AML-193 (cell line): Measurements from ENCODE around the gene STRIP2.
"Not testable (repeated sequence)": the region's sequence is repeated elsewhere in the genome, so short reads cannot be mapped to it uniquely, and the experiment has no call there.

Source experiments
- DNase-seq, 2 experiments: peaks; one replicate each; lab custom pipeline; 2025; lab: John Stamatoyannopoulos, UW

STRIP2 gene, protein sequence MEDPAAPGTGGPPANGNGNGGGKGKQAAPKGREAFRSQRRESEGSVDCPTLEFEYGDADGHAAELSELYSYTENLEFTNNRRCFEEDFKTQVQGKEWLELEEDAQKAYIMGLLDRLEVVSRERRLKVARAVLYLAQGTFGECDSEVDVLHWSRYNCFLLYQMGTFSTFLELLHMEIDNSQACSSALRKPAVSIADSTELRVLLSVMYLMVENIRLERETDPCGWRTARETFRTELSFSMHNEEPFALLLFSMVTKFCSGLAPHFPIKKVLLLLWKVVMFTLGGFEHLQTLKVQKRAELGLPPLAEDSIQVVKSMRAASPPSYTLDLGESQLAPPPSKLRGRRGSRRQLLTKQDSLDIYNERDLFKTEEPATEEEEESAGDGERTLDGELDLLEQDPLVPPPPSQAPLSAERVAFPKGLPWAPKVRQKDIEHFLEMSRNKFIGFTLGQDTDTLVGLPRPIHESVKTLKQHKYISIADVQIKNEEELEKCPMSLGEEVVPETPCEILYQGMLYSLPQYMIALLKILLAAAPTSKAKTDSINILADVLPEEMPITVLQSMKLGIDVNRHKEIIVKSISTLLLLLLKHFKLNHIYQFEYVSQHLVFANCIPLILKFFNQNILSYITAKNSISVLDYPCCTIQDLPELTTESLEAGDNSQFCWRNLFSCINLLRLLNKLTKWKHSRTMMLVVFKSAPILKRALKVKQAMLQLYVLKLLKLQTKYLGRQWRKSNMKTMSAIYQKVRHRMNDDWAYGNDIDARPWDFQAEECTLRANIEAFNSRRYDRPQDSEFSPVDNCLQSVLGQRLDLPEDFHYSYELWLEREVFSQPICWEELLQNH

DNA sequence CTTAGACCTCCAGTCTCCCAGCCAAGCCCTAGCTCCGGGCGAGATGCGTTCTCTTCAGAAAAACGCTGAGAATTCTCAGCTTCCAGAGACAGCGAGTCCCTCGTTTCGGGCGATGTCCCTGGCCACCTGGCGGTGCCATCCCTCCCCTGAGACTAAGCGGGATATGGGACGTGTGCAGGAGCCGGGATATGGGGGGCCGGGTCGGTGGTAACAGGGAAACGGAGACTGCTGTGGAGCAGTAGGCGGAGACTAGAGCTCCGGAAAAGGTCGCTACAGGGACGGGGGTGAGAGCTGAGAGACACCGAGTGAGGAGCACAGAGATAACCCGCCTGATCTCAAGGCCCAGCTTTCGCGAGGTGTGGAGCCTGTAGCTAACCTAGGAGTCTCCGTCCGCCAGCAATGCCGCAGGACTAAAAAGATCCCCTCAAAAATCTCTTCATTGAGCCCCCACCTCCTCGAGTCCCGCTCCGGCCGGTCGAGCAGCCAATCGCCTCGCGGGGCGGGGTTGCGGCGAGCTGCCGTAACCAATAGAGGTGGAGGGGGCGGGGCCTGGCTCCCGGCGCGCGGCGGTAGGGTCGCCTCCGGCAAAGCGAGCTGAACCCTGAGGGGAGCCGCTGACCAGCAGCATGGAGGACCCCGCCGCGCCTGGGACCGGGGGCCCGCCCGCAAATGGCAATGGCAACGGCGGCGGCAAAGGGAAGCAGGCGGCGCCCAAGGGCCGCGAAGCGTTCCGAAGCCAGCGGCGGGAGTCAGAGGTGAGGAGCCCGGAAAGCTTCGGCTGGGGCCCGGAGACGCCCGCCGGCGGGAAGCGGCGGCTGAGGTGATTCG lies at the start of gene STRIP2:
STRIP2 (plus strand) TSS at position 586 of the 828 bp plus-strand sequence; CDS start at position 627, 41 bp downstream.
- peak; percentile 73 to 74 for DNase-seq

- DNase-seq: no peak
Measured at GRCh38 chr7:129385116-129385515, 49.1 kb upstream of the STRIP2 start.

- DNase-seq: no peak
Measured at GRCh38 chr7:129385598-129385997, 48.6 kb upstream of the STRIP2 start.

DNA sequence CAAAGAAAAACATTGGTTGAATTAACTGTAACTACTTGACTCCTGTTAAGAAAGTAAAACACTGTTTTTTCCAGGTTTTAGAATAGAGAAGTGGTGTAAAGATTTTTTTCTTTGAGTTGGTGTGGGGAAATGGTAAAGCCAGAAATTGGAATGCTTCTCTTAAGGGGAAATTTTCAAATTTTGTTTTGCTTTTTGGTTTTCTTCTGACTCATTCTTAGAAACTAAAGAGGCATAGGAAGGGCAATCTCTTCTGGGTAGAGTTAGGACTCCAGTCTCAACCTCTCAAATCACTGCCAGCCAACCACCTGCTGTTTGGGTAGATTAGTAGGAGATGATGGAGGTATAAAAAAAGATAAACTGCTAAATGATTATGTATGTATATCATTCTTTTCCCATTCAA lies 47.7 kb upstream of the STRIP2 start:
- DNase-seq: no peak

GRCh38 chr7:129387537-129387936 lies 46.7 kb upstream of the STRIP2 start:
- DNase-seq: no peak

GRCh38 chr7:129388333-129389098 lies 45.7 kb upstream of the STRIP2 start:
- no peak for DNase-seq

GRCh38 chr7:129389829-129390228 lies 44.4 kb upstream of the STRIP2 start:
- DNase-seq: no peak

DNA sequence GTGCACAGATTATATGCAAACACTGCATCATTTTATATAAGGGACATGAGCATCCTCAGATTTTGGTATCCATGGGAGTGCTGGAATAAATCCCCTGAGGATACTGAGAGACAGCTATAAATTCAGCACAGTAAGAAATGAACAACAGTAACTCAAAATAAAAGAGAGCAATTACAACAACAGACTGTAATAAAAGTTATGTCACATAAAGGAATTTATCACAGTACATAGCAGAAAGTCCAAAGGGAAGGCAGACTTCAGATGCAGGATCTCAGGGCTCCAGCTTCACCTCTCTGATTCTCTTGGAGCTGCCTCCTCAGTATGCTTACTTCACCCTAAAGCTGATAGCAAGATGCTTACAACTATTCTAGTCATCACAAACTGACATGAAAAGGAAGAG lies 43.9 kb upstream of the STRIP2 start:
- no peak for DNase-seq

GRCh38 chr7:129391546-129392171 lies 42.6 kb upstream of the STRIP2 start:
- DNase-seq: no peak

GRCh38 chr7:129393255-129393654 lies 41.0 kb upstream of the STRIP2 start:
- DNase-seq: no peak

DNA sequence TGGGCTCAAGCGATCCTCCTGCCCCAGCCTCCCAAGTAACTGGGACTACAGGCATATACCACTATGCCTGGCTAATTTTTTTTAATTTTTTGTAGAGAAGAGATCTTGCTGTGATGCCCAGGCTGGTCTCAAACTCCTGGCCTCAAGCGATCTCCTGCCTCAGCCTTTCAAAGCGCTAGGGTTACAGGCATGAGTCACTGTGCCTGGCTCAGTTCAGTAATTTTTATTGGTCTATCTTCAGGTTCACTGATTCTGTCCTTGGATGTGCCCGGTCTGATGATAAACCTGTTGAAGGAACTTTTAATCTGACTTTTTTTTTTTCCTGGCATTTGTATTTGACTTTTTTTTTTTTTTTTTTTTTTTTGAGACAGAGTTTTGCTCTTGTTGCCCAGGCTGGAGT lies 40.1 kb upstream of the STRIP2 start:
- DNase-seq: no peak

DNA sequence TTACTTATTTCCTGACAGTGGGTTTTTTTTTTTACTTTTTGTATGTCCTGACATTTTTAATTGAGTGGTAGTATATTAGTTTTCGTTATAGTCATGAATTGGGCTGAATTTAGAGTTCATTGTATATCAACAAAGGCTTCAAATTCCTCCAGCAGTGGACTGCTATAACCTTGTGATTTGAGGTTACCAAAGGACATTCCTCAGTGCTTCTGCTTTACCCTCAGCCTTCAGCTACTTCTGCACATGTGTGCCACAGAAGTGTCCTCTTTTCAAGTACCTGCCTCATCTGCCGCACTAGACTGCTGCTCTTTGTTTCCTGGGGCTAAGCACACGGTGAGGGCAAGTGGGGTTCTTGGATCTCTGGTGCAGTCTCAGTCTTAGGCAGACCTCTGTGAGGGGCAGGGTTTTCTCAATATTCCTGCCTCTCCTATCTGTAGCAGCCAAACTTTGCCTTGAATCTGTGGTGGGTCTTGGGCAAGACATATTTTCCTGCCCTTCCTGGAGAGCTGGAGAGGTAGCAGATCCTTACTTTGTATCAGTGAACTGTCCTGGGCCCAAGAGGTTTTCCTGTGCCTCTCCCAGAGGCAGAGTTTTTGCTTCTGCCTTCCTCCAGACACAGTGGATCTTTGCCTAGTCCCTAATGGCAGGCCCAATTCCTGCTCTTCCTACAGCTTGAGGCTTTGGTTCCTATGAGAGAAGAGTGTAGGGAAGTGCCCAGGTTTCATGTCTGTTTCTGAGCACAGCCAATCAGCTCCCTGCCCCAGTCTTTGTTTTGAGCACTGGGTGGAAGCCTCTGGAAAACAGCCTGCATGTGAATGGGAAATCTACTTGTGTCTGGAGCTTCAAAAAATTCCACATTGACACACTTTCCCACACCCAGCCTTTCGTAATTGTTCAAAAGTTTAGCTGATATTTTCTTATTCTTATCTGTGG lies 39.0 kb upstream of the STRIP2 start:
- DNase-seq: no peak

DNA sequence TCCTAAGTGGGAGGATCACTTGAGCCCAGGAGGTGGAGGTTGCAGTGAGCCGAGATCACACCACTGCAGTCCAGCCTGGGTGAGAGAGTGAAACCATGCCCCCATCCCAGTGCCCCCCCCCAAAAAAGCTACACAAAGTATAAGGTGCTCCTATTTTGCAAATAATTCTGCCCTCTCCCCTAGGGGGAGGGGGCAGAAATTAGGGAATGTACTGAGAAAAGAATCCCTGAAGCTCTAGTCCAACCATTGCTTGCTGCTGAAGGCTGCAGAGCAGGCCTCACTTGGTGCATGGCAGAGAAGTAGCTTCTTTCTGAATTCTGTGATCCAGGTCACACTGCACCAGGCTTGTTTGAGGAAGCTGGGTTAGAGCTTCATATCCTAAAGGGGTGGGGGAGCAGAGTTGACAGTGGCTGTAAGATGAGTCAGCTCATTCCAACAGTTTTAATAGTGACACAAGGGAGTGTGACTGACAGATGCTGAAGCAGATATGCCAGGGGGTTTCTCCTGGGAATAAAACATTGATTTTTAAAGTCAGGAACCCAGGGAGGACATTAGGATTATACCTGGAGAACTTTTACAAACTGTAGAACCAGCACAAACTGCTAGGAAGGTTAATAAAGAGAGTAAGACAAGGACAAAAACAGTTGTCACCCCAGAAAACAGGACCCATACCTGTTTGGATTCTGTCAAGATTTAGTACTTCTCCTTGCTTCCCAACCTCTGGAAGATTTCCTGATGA lies 32.8 kb upstream of the STRIP2 start:
- DNase-seq: peak; percentile 89 to 92

- peak; percentile 8 to 11 for DNase-seq
Measured at GRCh38 chr7:129401967-129402860, 32.0 kb upstream of the STRIP2 start.

- no peak for DNase-seq
Measured at GRCh38 chr7:129405527-129405926, 28.7 kb upstream of the STRIP2 start.

GRCh38 chr7:129410238-129410637 lies 24.0 kb upstream of the STRIP2 start:
- DNase-seq: not testable (repeated sequence)

DNA sequence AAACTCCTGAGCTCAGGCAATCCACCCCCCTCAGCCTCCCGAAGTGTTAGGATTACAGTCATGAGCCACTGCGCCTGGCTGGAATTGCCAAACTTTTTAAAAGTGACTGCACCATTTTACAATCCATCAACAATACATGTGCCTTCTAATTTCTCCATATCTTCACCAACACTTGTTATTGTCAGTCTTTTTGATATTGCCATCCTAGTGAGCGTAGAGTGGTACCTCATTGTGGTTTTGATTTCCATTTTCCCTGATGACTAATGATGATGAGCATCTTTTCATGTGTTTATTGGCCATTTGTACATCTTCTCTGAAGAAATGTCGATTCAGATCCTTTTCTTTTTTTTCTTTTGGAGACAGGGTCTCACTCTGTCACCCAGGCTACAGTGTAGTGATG lies 21.7 kb upstream of the STRIP2 start:
- no peak for DNase-seq

DNA sequence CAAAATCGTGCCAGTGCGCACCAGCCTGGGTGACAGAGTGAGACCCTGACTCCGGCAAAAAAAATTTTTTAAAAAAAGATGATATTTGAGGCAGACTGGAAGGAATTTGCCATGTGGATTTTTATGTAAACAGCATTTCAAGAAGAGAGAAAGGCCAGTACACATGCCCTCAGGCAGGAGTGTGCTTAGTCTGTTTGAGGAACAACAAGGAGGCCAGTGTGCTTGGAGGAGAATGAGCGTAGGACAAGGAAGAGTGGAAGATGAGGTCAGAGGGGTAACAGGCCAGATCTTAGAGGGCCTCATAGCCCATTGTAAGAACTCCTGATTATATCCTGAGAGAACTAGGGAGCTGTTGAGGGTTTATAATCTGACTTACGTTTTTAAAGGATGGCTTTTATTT lies 17.2 kb upstream of the STRIP2 start:
- no peak for DNase-seq
